Body of pancreas (tissue), 4 donors: ENCODE measurements around the gene NPAS2.

Experiments
- CTCF ChIP-seq, 7 experiments: fragments of 450-650 bp in 4 of 7; fragments of 200-600 bp in 3 of 7; sonication (generic) in 3 of 7; IDR thresholded peaks; one replicate each; pipeline ENCODE4 v1.5.1; 2016 to 2019; ENCODE audit warnings: antibody characterized with exemption in 7 of 7
- POLR2A ChIP-seq, 3 donors: fragments of 450-650 bp; IDR thresholded peaks; one replicate each; pipeline ENCODE4 v1.6.1; 2016; ENCODE audit warnings: antibody characterized with exemption in 3 of 3, mild to moderate bottlenecking in 2 of 3

GRCh38 chr2:100801402-100801801 is 18.5 kb upstream of the NPAS2 start:
- no peak for TF ChIP-seq CTCF (IDR thresholded peaks at IDR 0.05)
- TF ChIP-seq POLR2A (IDR thresholded peaks at IDR 0.05): no peak
